ENCODE data around the gene RAB26. TPM values are rescaled to one million over a fixed set of nuclear protein-coding genes. Genes with fewer than 3 reads are reported as not detected.
A peak's percentile ranks its signal among the peaks of the same experiment; 100 is the strongest.

RAB26 gene
- total and polyA plus RNA-seq, 2 of the 13 experiments (the other 11 are each of a cell fraction or from before 2014, with no cell fraction given), result 0.86 to 3.6 TPM

- 0 out of 2 replicates have a peak, but pooled peaks have one; percentile 27 for TF ChIP-seq ZNF639 (CRISPR knock-in tag; conservative IDR thresholded peaks at IDR 0.05)
- TF ChIP-seq, protein P1, sequence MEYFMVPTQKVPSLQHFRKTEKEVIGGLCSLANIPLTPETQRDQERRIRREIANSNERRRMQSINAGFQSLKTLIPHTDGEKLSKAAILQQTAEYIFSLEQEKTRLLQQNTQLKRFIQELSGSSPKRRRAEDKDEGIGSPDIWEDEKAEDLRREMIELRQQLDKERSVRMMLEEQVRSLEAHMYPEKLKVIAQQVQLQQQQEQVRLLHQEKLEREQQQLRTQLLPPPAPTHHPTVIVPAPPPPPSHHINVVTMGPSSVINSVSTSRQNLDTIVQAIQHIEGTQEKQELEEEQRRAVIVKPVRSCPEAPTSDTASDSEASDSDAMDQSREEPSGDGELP (IDR thresholded peaks at IDR 0.05; ENCODE audit: borderline replicate concordance, low read depth), result peak; percentile 82; the same call in 1 of the 2 replicates
- no peak for TF ChIP-seq PHF8 (CRISPR knock-in tag; IDR thresholded peaks at IDR 0.05)
- TF ChIP-seq POLR2AphosphoS5 (IDR thresholded peaks at IDR 0.05; ENCODE audit: low read depth, low read length), result no peak
- no peak for TF ChIP-seq ZNF558 (CRISPR knock-in tag; IDR thresholded peaks at IDR 0.05; ENCODE audit: borderline replicate concordance)
- TF ChIP-seq NFE2 (CRISPR knock-in tag; IDR thresholded peaks at IDR 0.05), result no peak
- TF ChIP-seq NR2F6 (IDR thresholded peaks at IDR 0.05), result no peak
- peak; percentile 41; the same call in 1 of the 2 replicates for TF ChIP-seq NR2F6 (CRISPR knock-in tag; IDR thresholded peaks at IDR 0.05)
- no peak for TF ChIP-seq MAF1 (CRISPR knock-in tag; IDR thresholded peaks at IDR 0.05; ENCODE audit: borderline replicate concordance)
- TF ChIP-seq ZEB1 (IDR thresholded peaks at IDR 0.05; ENCODE audit: insufficient replicate concordance, low read depth), result peak; percentile 14
- TF ChIP-seq CTCF (CRISPR knock-in tag; IDR thresholded peaks at IDR 0.05), result peak; percentile 31
- TF ChIP-seq ZFP1 (CRISPR knock-in tag; IDR thresholded peaks at IDR 0.05), result no peak
- TF ChIP-seq LRRFIP1 (CRISPR knock-in tag; conservative IDR thresholded peaks at IDR 0.05), result no peak
- TF ChIP-seq NFE2L1 (CRISPR knock-in tag; IDR thresholded peaks at IDR 0.05; ENCODE audit: borderline replicate concordance), result no peak
- TF ChIP-seq MXD4 (CRISPR knock-in tag; IDR thresholded peaks at IDR 0.05), result peak; percentile 52
- TF ChIP-seq ZNF83 (CRISPR knock-in tag; IDR thresholded peaks at IDR 0.05; ENCODE audit: borderline replicate concordance), result no peak
- TF ChIP-seq PATZ1 (CRISPR knock-in tag; IDR thresholded peaks at IDR 0.05), result peak; percentile 75
- TF ChIP-seq ZNF34 (CRISPR knock-in tag; IDR thresholded peaks at IDR 0.05; ENCODE audit: borderline replicate concordance), result no peak
- no peak for TF ChIP-seq ZNF841 (CRISPR knock-in tag; IDR thresholded peaks at IDR 0.05; ENCODE audit: borderline replicate concordance)
- TF ChIP-seq, protein P2, sequence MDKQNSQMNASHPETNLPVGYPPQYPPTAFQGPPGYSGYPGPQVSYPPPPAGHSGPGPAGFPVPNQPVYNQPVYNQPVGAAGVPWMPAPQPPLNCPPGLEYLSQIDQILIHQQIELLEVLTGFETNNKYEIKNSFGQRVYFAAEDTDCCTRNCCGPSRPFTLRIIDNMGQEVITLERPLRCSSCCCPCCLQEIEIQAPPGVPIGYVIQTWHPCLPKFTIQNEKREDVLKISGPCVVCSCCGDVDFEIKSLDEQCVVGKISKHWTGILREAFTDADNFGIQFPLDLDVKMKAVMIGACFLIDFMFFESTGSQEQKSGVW (CRISPR knock-in tag; IDR thresholded peaks at IDR 0.05; ENCODE audit: borderline replicate concordance), result no peak
- TF ChIP-seq ZNF441 (CRISPR knock-in tag; IDR thresholded peaks at IDR 0.05; ENCODE audit: borderline replicate concordance), result no peak
These were observed at the start of gene RAB26 (continued) for GRCh38 chr16:2147981-2148671.
